HG03469 (cell line): ENCODE data around the gene GDF2.

Experiments used
- ATAC-seq: cut with Tn5 transposase; IDR thresholded peaks from one replicate; pipeline ENCODE4 v1.9.1; 2021; ENCODE audit warnings: mild to moderate bottlenecking, moderate library complexity, moderate number of reproducible peaks; ENCODE audit not compliant: unreplicated experiment

The GDF2 gene

GRCh38 chr10:47290338-47290737 lies 31.9 kb upstream of the GDF2 start:
- no peak for ATAC-seq

GRCh38 chr10:47291682-47292081 lies 30.6 kb upstream of the GDF2 start:
- ATAC-seq: no peak

- no peak for ATAC-seq
Measured at GRCh38 chr10:47294057-47294456, 28.2 kb upstream of the GDF2 start.

- no peak for ATAC-seq
Measured at GRCh38 chr10:47294501-47294900, 27.8 kb upstream of the GDF2 start.

GRCh38 chr10:47295411-47295810 lies 26.8 kb upstream of the GDF2 start:
- ATAC-seq: no peak

- no peak for ATAC-seq
Measured at GRCh38 chr10:47296156-47296894, 25.9 kb upstream of the GDF2 start.

- ATAC-seq: no peak
Measured at GRCh38 chr10:47296941-47297340, 25.3 kb upstream of the GDF2 start.

GRCh38 chr10:47297866-47298540 lies 24.3 kb upstream of the GDF2 start:
- ATAC-seq: no peak

- no peak for ATAC-seq
Measured at GRCh38 chr10:47298715-47299114, 23.5 kb upstream of the GDF2 start.

GRCh38 chr10:47299611-47300428 lies 22.4 kb upstream of the GDF2 start, which contains the start of gene GDF10:
Gene GDF10, plus strand, starts transcription at chr10:47300197. Its CDS starts 455 bp downstream, at chr10:47300652.
- ATAC-seq: no peak

- no peak for ATAC-seq
Measured at GRCh38 chr10:47300429-47300931, 21.8 kb upstream of the GDF2 start.

GRCh38 chr10:47301833-47302232 lies 20.4 kb upstream of the GDF2 start:
- ATAC-seq: no peak

- ATAC-seq: no peak
Measured at GRCh38 chr10:47303105-47303504, 19.1 kb upstream of the GDF2 start.

- ATAC-seq: no peak
Measured at GRCh38 chr10:47303866-47304265, 18.4 kb upstream of the GDF2 start.

GRCh38 chr10:47305566-47305965 lies 16.7 kb upstream of the GDF2 start:
- no peak for ATAC-seq

GRCh38 chr10:47306387-47307210 lies 15.7 kb upstream of the GDF2 start:
- no peak for ATAC-seq

- ATAC-seq: no peak
Measured at GRCh38 chr10:47307381-47307780, 14.9 kb upstream of the GDF2 start.

- no peak for ATAC-seq
Measured at GRCh38 chr10:47308775-47309174, 13.5 kb upstream of the GDF2 start.

- no peak for ATAC-seq
Measured at GRCh38 chr10:47309408-47310089, 12.7 kb upstream of the GDF2 start.

GRCh38 chr10:47310090-47310505 lies 12.2 kb upstream of the GDF2 start:
- no peak for ATAC-seq
